HUDEP-2 (cell line): Measurements from ENCODE around the gene MYH10.
A peak's percentile ranks its signal among the peaks of the same experiment; 100 is the strongest.

Experiments used
- DNase-seq, 76 experiments: peaks; one replicate each; lab custom pipeline; 2025; ENCODE audit not compliant: unreplicated experiment in 76 of 76; lab: John Stamatoyannopoulos, UW

Gene MYH10

GRCh38 chr17:8649157-8650118 is 18.9 kb upstream of the MYH10 start:
- no peak for DNase-seq

DNA sequence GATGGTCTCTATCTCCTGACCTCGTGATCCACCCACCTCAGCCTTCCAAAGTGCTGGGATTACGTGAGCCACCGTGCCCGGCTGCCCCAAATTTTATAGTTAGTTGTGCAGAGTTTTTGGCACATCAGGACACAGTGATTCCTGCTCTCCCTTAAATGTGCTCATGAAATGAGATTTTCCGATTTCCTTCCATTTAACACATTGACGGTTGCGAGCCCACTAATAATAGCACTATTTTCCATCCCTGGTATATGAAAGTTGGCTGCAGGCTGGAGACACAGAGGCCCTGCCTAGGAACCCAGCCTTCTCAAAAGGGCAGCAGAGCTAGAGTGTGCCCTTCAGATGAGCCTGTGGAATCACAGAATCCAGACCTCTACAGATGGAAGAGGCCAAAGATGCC is 17.4 kb upstream of the MYH10 start:
- no peak for DNase-seq

GRCh38 chr17:8647202-8647601 is 16.7 kb upstream of the MYH10 start:
- DNase-seq = no peak

DNA sequence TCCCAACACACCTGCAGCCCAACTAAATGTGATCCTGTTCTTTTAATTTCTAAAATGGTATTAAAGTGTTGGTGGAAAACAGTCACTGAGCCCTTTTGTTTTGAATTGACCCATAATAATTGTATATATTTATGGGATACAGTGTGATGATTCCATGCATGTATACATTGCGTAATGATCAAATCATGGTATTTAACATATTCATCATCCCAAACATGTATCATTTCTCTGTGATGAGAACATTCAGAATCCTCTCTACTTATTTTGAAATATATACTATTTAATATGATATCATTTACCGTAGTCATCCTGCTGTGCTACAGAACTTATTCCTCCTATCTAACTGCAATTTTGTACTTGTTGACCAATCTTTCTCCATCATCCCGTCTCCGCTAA is 14.0 kb upstream of the MYH10 start:
- DNase-seq = no peak

- DNase-seq = no peak
These were observed 13.5 kb upstream of the MYH10 start for GRCh38 chr17:8643855-8644506.

- no peak for DNase-seq
These were observed 9.2 kb upstream of the MYH10 start for GRCh38 chr17:8639709-8640108.

- DNase-seq = no peak
These were observed 1.5 kb upstream of the MYH10 start for GRCh38 chr17:8632061-8632460.

DNA sequence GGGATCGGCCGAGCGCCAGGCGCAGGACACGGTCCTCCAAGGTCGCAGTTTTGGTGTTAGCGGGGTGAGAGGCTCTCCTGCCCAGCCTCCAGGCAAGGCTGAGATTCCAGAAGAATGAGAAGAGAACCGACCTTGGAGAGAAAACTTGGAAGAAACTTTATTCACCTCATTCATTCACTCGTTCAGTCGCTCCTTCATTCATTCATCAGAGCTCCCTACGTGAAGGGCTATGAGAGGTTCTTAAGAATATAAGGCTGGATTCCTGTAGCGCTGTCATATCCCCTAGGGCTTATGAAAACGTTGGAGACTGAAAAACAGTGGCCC is 991 bp upstream of the MYH10 start:
- DNase-seq = no peak

- DNase-seq = peak; percentile 29 to 99 (median 96)
These were observed 453 bp upstream of the MYH10 start for GRCh38 chr17:8630802-8631553.

GRCh38 chr17:8629371-8630226 is 926 bp downstream of the MYH10 start:
- peak in 71 of 76 experiments; percentile 13 to 81 (median 56) for DNase-seq

DNA sequence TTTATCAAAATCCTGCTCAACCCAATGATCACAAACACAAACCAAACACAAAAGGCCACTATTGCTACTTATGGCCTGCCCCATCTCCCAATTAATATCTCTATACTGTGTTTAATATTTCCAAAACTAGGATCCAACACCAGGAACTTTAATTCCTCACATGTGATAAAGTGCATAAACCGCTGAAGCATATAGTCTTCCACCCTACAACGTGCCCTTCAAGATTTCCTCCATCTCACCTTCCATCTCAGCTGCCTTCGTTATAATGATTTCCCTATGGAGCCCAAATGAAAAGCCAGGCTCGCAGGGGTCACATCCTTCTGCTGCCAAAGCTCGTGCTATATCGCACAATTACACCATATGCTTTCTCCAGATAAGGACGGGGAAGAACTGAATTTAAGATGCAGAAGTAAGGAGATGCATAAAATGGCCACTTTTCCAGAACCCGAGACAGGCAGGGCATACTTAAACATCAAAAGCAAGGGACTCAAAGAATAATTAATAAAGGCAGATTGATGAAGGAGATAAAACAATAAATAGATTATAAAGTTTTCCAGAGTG is 1.8 kb downstream of the MYH10 start:
- peak in 69 of 76 experiments; percentile 5 to 83 (median 49) for DNase-seq

DNA sequence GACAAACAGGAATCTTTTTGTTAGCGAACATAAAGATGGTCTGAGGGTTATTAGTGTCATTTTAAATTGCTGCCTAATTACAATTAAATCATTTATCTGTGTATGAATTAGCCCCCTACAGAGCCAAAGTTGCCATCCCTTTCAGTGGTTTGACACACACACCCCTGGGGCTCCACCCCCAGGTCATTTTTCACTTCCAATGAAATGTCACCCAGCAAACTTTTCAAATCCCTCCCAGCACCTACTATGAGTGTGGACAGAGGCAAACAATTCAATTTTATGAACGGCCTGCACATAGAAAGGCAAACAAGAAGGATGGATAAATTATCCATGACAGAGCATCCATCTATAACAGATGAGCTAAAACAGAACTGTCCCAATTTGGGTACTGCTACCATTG is 2.4 kb downstream of the MYH10 start:
- DNase-seq = peak in 7 of 76 experiments; percentile 10 to 25 (median 17)

- no peak for DNase-seq
These were observed 6.9 kb downstream of the MYH10 start for GRCh38 chr17:8623591-8623990.

GRCh38 chr17:8622191-8622590 is 8.3 kb downstream of the MYH10 start:
- DNase-seq = no peak

- no peak for DNase-seq
These were observed 8.9 kb downstream of the MYH10 start for GRCh38 chr17:8621585-8621984.

GRCh38 chr17:8619294-8619693 is 11.2 kb downstream of the MYH10 start:
- no peak for DNase-seq

GRCh38 chr17:8618825-8619224 is 11.7 kb downstream of the MYH10 start:
- DNase-seq = no peak

DNA sequence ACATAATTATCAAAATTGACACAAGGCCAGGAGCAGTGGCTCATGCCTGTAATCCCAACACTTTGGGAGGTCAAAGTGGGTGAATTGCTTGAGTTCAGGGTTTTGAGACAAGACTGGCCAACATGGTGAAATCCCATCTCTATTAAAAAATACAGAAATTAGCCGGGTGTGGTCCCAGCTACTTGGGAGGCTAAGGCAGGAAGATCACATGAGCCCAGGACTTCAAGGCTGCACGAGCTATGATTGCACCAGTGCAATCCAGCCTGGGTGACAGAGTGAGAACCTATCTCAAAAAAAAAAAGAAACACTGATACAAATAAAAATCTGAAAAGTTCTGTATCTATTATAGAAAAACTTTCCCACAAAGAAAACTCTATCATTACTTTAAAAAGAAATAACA is 15.5 kb downstream of the MYH10 start:
- DNase-seq = no peak

- DNase-seq = peak in 5 of 76 experiments; percentile 9 to 21 (median 20)
These were observed 18.8 kb downstream of the MYH10 start for GRCh38 chr17:8611619-8612298.

GRCh38 chr17:8611137-8611536 is 19.4 kb downstream of the MYH10 start:
- DNase-seq = no peak
